Keratinocyte (primary cell): ENCODE measurements around the gene ADIPOR2.

ENCODE experiments used
- CTCF ChIP-seq, 3 experiments: IDR thresholded peaks in 1 of 3; conservative IDR thresholded peaks in 1 of 3; optimal IDR thresholded peaks in 1 of 3; 2 replicates in 2 of 3; 3 replicates in 1 of 3; pipeline versions ENCODE3 to v1.5.1; 2011; ENCODE audit warnings: low read length in 3 of 3, mild to moderate bottlenecking in 3 of 3, moderate library complexity in 2 of 3, control low read depth in 1 of 3, inconsistent platforms in 1 of 3; ENCODE audit not compliant: insufficient read depth in 2 of 3; ENCODE audit errors: extremely low read depth in 1 of 3
- EZH2 ChIP-seq: IDR thresholded peaks from one replicate; pipeline ENCODE4 v1.6.1; 2012; ENCODE audit warnings: inconsistent platforms, mild to moderate bottlenecking, low read length, moderate library complexity

- TF ChIP-seq CTCF (optimal IDR thresholded peaks at IDR 0.05 in 1 of 3, IDR thresholded peaks at IDR 0.05 in 1 of 3, conservative IDR thresholded peaks at IDR 0.05 in 1 of 3; ENCODE audit: extremely low read depth in 1 of 3, insufficient read depth in 2 of 3, low read length in 3 of 3) (no peak), EZH2 (no peak)
Measured at GRCh38 chr12:1777798-1778197, 86.9 kb downstream of the ADIPOR2 start.
